Measurements from ENCODE around the gene GPHN. TPM values are rescaled to one million over a fixed set of nuclear protein-coding genes. Genes with fewer than 3 reads are reported as not detected.

The GPHN gene
- total RNA-seq, 2 donors from 2014 or later = 13.5 to 18.7 TPM

- intact Hi-C loops (cut with DNase I) = no loop called here
- DNase-seq (ENCODE audit: low spot score) = no peak
- H3K9me3 ChIP-seq = no peaks in the 10 kb centered on the region
- TF ChIP-seq POLR2A (IDR thresholded peaks at IDR 0.05) (no peak), POLR2AphosphoS5 (IDR thresholded peaks at IDR 0.05) (no peak), CTCF (IDR thresholded peaks at IDR 0.05) (no peak)
- H3K27ac ChIP-seq = peak overlapping the region; percentile 89 to 90
- H3K4me3 ChIP-seq = peak overlapping the region; percentile 79 to 85
- no peaks in the 10 kb centered on the region for H3K4me1 ChIP-seq (replicated peaks)
- no peaks in the 10 kb centered on the region for H3K27me3 ChIP-seq (replicated peaks; ENCODE audit: insufficient read depth)
- H3K36me3 ChIP-seq = no peaks in the 10 kb centered on the region
- WGBS = 3% methylated on average over 19 of the region's 23 CpGs
Measured at GRCh38 chr14:66507181-66507721, 696 bp upstream of the GPHN start.

- no peak for TF ChIP-seq CTCF (IDR thresholded peaks at IDR 0.05)
- TF ChIP-seq POLR2A (IDR thresholded peaks at IDR 0.05) = no peak
- no peak for TF ChIP-seq POLR2AphosphoS5 (IDR thresholded peaks at IDR 0.05)
- peak overlapping the region; percentile 89 to 90 for H3K27ac ChIP-seq
- intact Hi-C loops (cut with DNase I) = no loop called here
- H3K27me3 ChIP-seq (replicated peaks; ENCODE audit: insufficient read depth) = no peaks in the 10 kb centered on the region
- H3K4me1 ChIP-seq (replicated peaks) = no peaks in the 10 kb centered on the region
- H3K36me3 ChIP-seq = no peaks in the 10 kb centered on the region
- WGBS = 1% methylated on average over 17 of the region's 19 CpGs
- no peak for DNase-seq (ENCODE audit: low spot score)
- H3K4me3 ChIP-seq = peak overlapping the region; percentile 79 to 85
- H3K9me3 ChIP-seq = no peaks in the 10 kb centered on the region
Measured at GRCh38 chr14:66508547-66508845, 549 bp downstream of the GPHN start.

GRCh38 chr14:66508846-66509621, 1.1 kb downstream of the GPHN start:
- intact Hi-C loops (cut with DNase I) = no loop called here
- WGBS = under 1% methylated on average over 54 of the region's 57 CpGs
- H3K27me3 ChIP-seq (replicated peaks; ENCODE audit: insufficient read depth) = no peaks in the 10 kb centered on the region
- no peaks in the 10 kb centered on the region for H3K9me3 ChIP-seq
- no peaks in the 10 kb centered on the region for H3K4me1 ChIP-seq (replicated peaks)
- TF ChIP-seq CTCF (IDR thresholded peaks at IDR 0.05) (no peak), POLR2AphosphoS5 (IDR thresholded peaks at IDR 0.05) (no peak), POLR2A (IDR thresholded peaks at IDR 0.05) (peak; percentile 5)
- H3K36me3 ChIP-seq = no peaks in the 10 kb centered on the region
- peak overlapping the region; percentile 79 to 85 for H3K4me3 ChIP-seq
- DNase-seq (ENCODE audit: low spot score) = peak; percentile 37
- H3K27ac ChIP-seq = peak overlapping the region; percentile 89 to 90

GRCh38 chr14:66509874-66510273, 1.9 kb downstream of the GPHN start:
- no peaks in the 10 kb centered on the region for H3K9me3 ChIP-seq
- peak overlapping the region; percentile 79 to 85 for H3K4me3 ChIP-seq
- no peaks in the 10 kb centered on the region for H3K27me3 ChIP-seq (replicated peaks; ENCODE audit: insufficient read depth)
- no peak for DNase-seq (ENCODE audit: low spot score)
- no peak overlapping the region for H3K27ac ChIP-seq
- intact Hi-C loops (cut with DNase I) = no loop called here
- TF ChIP-seq CTCF (IDR thresholded peaks at IDR 0.05) = no peak
- no peak for TF ChIP-seq POLR2A (IDR thresholded peaks at IDR 0.05)
- no peak for TF ChIP-seq POLR2AphosphoS5 (IDR thresholded peaks at IDR 0.05)
- 51% methylated on average over 4 of the region's 4 CpGs for WGBS
- no peaks in the 10 kb centered on the region for H3K4me1 ChIP-seq (replicated peaks)
- H3K36me3 ChIP-seq = no peaks in the 10 kb centered on the region

GRCh38 chr14:66511849-66512248, 3.9 kb downstream of the GPHN start:
- H3K4me3 ChIP-seq = no peak overlapping the region
- DNase-seq (ENCODE audit: low spot score) = no peak
- no peak overlapping the region for H3K27ac ChIP-seq
- no peaks in the 10 kb centered on the region for H3K36me3 ChIP-seq
- H3K4me1 ChIP-seq (replicated peaks) = no peaks in the 10 kb centered on the region
- no peaks in the 10 kb centered on the region for H3K9me3 ChIP-seq
- TF ChIP-seq CTCF (IDR thresholded peaks at IDR 0.05) (no peak), POLR2A (IDR thresholded peaks at IDR 0.05) (no peak), POLR2AphosphoS5 (IDR thresholded peaks at IDR 0.05) (no peak)
- no peaks in the 10 kb centered on the region for H3K27me3 ChIP-seq (replicated peaks; ENCODE audit: insufficient read depth)
- intact Hi-C loops (cut with DNase I) = no loop called here
- 98% methylated on average over 1 of the region's 1 CpG for WGBS

Measured in prostate gland (tissue), 2 donors.